DND-41 (cell line): ENCODE data around the gene RAB26.
A peak's percentile ranks its signal among the peaks of the same experiment; 100 is the strongest.

Experiments
- ATAC-seq: fragments of 200-7000 bp; cut with Tn5 transposase; 3 replicates; pipeline ENCODE4 v1.9.1; 2021; ENCODE audit warnings: low read depth; ENCODE audit not compliant: insufficient read depth
- DNase-seq: peaks from one replicate; pipeline ENCODE4 v3.0.0-alpha.2; 2020
- H2AFZ ChIP-seq: 2 replicates; pipeline ENCODE4 v1.6.0; 2012; ENCODE audit warnings: low read depth, low read length
- H3K27ac ChIP-seq: 2 replicates; pipeline ENCODE4 v1.5.1; 2012; ENCODE audit warnings: low read length, inconsistent platforms
- H3K27me3 ChIP-seq: fragments of 200-600 bp; sonication (generic); 2 replicates; pipeline ENCODE4 v1.6.0; 2012; ENCODE audit warnings: low read length, mild to moderate bottlenecking, inconsistent platforms; ENCODE audit not compliant: insufficient read depth, poor library complexity
- H3K36me3 ChIP-seq: 2 replicates; pipeline ENCODE4 v1.5.1; 2012; ENCODE audit warnings: low read length, inconsistent platforms; ENCODE audit not compliant: insufficient read depth
- H3K4me1 ChIP-seq: 2 replicates; pipeline ENCODE4 v1.5.1; 2012; ENCODE audit warnings: mild to moderate bottlenecking, low read length; ENCODE audit not compliant: insufficient read depth
- H3K4me2 ChIP-seq: 2 replicates; pipeline ENCODE4 v1.6.0; 2012; ENCODE audit warnings: mild to moderate bottlenecking, moderate library complexity, low read length, inconsistent platforms; ENCODE audit not compliant: insufficient read depth
- H3K4me3 ChIP-seq, 2 experiments: fragments of 200-600 bp in 1 of 2; shearing (Covaris generic) in 1 of 2; 2 replicates each; pipeline ENCODE4 v1.5.1; 2012 to 2016; ENCODE audit warnings: inconsistent platforms in 2 of 2, low read length in 2 of 2, mild to moderate bottlenecking in 2 of 2, low read depth in 1 of 2, moderate library complexity in 1 of 2
- H3K79me2 ChIP-seq: 2 replicates; pipeline ENCODE4 v1.6.0; 2012; ENCODE audit warnings: low read length, inconsistent platforms; ENCODE audit not compliant: insufficient read depth
- H3K9ac ChIP-seq: 2 replicates; pipeline ENCODE4 v1.6.0; 2012; ENCODE audit warnings: low read depth, mild to moderate bottlenecking, inconsistent platforms, low read length, moderate library complexity
- H3K9me3 ChIP-seq: 2 replicates; pipeline ENCODE4 v1.5.1; 2012; ENCODE audit warnings: low read length, moderate library complexity, mild to moderate bottlenecking, inconsistent platforms; ENCODE audit not compliant: insufficient read depth, severe bottlenecking
- H4K20me1 ChIP-seq: 2 replicates; pipeline ENCODE4 v1.6.0; 2012; ENCODE audit warnings: low read length; ENCODE audit not compliant: insufficient read depth
- CTCF ChIP-seq: IDR thresholded peaks from 2 replicates; pipeline ENCODE4 v1.5.1; 2012; ENCODE audit warnings: borderline replicate concordance, low read length, moderate library complexity, mild to moderate bottlenecking; ENCODE audit not compliant: poor library complexity, severe bottlenecking; ENCODE audit errors: extremely low read depth
- EZH2 ChIP-seq: IDR thresholded peaks from 3 replicates; pipeline ENCODE4 v1.6.1; 2012; ENCODE audit warnings: borderline replicate concordance, low read depth, mild to moderate bottlenecking, moderate library complexity, low read length, inconsistent platforms; ENCODE audit not compliant: severe bottlenecking

RAB26 gene

DNA sequence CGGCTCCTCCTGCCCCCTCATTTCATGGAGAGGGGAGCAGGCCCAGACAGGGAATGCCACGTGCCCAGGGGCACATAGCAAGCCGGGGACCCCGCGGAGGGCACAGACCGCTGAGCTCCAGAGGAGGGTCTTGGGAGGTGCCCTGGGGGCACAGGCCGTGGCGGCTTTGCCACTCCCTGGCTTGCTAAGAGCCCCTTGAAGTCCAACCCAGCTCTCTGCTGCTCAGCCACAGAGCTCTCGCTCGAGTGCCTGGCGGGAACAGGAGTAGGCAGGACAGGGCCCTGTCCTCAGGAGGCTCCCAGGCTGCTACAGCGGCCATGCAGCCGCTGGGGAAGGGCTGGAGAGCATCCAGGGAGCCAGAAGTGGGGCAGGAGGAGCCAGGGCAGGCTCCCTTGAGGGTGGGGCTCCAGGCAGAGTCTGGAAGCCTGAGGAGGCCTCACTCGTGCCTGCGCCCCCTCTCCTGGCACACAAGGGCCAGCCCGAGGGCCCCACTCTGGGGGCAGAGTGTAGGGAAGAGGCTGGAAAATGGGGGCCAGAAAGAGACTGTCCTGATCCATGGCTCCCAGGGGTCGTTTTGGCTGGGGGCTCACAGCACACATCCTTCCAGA, 4.4 kb upstream of the RAB26 start:
- no peak overlapping the region for H3K27ac ChIP-seq
- H3K79me2 ChIP-seq = no peaks in the 10 kb centered on the region
- no peaks in the 10 kb centered on the region for H3K36me3 ChIP-seq
- peaks cover 13% of the 10 kb centered on the region for H4K20me1 ChIP-seq
- no peak overlapping the region for H2AFZ ChIP-seq
- no peak overlapping the region for H3K4me3 ChIP-seq
- DNase-seq = no peak
- H3K9me3 ChIP-seq = no peaks in the 10 kb centered on the region
- H3K27me3 ChIP-seq = no peaks in the 10 kb centered on the region
- no peak for TF ChIP-seq EZH2
- no peak overlapping the region for H3K4me2 ChIP-seq
- no peak for ATAC-seq
- no peak overlapping the region for H3K9ac ChIP-seq
- H3K4me1 ChIP-seq = peaks cover 14% of the 10 kb centered on the region

GRCh38 chr16:2145843-2146242, 2.6 kb upstream of the RAB26 start:
- Histone ChIP-seq H3K4me3 (no peak overlapping the region), H3K27ac (no peak overlapping the region), H2AFZ (no peak overlapping the region), H4K20me1 (peaks cover 32% of the 10 kb centered on the region), H3K9ac (no peak overlapping the region), H3K9me3 (no peaks in the 10 kb centered on the region), H3K79me2 (no peaks in the 10 kb centered on the region), H3K27me3 (no peaks in the 10 kb centered on the region), H3K4me1 (peaks cover 17% of the 10 kb centered on the region), H3K36me3 (no peaks in the 10 kb centered on the region), H3K4me2 (no peak overlapping the region)
- no peak for ATAC-seq
- TF ChIP-seq CTCF = no peak
- no peak for TF ChIP-seq EZH2
- no peak for DNase-seq

DNA sequence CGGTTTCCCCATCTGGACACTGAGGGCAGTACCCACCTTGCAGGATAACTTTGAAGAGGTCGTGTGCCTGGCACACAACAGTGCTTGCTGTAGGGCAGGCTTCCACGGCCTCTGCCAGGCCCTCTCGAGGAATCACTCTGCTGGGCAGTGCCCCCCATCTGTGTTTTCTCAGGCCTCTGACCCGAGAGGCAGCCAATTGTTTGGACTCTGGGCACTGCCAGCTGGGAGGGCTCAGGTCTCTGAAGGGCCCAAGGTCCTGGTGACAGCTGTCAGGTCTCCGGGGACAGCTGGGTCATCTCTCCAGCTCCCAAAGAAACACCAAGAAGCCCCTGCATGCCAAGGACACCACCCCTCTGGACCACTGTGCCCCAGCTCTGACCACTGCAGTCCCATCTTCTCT, 1.0 kb upstream of the RAB26 start:
- no peak overlapping the region for H3K27ac ChIP-seq
- DNase-seq (no peak), ATAC-seq (no peak)
- no peaks in the 10 kb centered on the region for H3K9me3 ChIP-seq
- H3K4me2 ChIP-seq = no peak overlapping the region
- H3K79me2 ChIP-seq = peaks cover 4% of the 10 kb centered on the region; the same call in 1 of the 2 replicates
- H2AFZ ChIP-seq = no peak overlapping the region
- H3K4me3 ChIP-seq = no peak overlapping the region
- no peaks in the 10 kb centered on the region for H3K27me3 ChIP-seq
- TF ChIP-seq EZH2 (no peak), CTCF (no peak)
- H3K4me1 ChIP-seq = peaks cover 22% of the 10 kb centered on the region
- peaks cover 7% of the 10 kb centered on the region; the same call in 1 of the 2 replicates for H3K36me3 ChIP-seq
- H4K20me1 ChIP-seq = peaks cover 46% of the 10 kb centered on the region
- H3K9ac ChIP-seq = no peak overlapping the region

- ATAC-seq (no peak; the same call in 2 of the 3 replicates), DNase-seq (no peak)
- Histone ChIP-seq H2AFZ (no peak overlapping the region), H3K9ac (peak overlapping the region; percentile 35; the same call in 1 of the 2 replicates), H3K9me3 (no peaks in the 10 kb centered on the region), H3K27ac (no peak overlapping the region), H3K4me3 (peak overlapping the region in 1 of 2 experiments; percentile 46; a peak in 2 of 4 replicates), H3K79me2 (peaks cover 20% of the 10 kb centered on the region), H3K27me3 (no peaks in the 10 kb centered on the region), H4K20me1 (peaks cover 62% of the 10 kb centered on the region), H3K4me2 (peak overlapping the region; percentile 58), H3K4me1 (peaks cover 38% of the 10 kb centered on the region), H3K36me3 (peaks cover 20% of the 10 kb centered on the region)
- TF ChIP-seq CTCF (no peak), EZH2 (no peak)
Measured at GRCh38 chr16:2148714-2149629, 547 bp downstream of the RAB26 start.
